Head of caudate nucleus (tissue), 42 donors: Measurements from ENCODE around the gene CLN3.
"Not testable (repeated sequence)": the region's sequence is repeated elsewhere in the genome, so short reads cannot be mapped to it uniquely, and the experiment has no call there.

Experiments
- DNase-seq, 42 donors: peaks; one replicate each; pipeline versions ENCODE4 v3.0.0 to v3.0.0-alpha.2; 2020 to 2021; ENCODE audit warnings: mixed read lengths in 7 of 42
- intact Hi-C: fragments of 100-400 bp; cut with DNase I; formaldehyde crosslinking; loops from one replicate; pipeline ENCODE4 v1.15.0; 2022

The CLN3 gene

GRCh38 chr16:28435340-28435739 lies 56.5 kb downstream of the CLN3 start:
- peak in 1 of 42 donors; percentile 25 for DNase-seq
- intact Hi-C loops = not testable (repeated sequence)
